Body of pancreas (tissue), 4 donors: Measurements from ENCODE around the gene UNC93B1.
A peak's percentile ranks its signal among the peaks of the same experiment; 100 is the strongest.

Source experiments
- CTCF ChIP-seq, 7 experiments: fragments of 450-650 bp in 4 of 7; fragments of 200-600 bp in 3 of 7; sonication (generic) in 3 of 7; IDR thresholded peaks; one replicate each; pipeline ENCODE4 v1.5.1; 2016 to 2019; ENCODE audit warnings: antibody characterized with exemption in 7 of 7
- POLR2A ChIP-seq, 3 donors: fragments of 450-650 bp; IDR thresholded peaks; one replicate each; pipeline ENCODE4 v1.6.1; 2016; ENCODE audit warnings: antibody characterized with exemption in 3 of 3, mild to moderate bottlenecking in 2 of 3

- TF ChIP-seq POLR2A (IDR thresholded peaks at IDR 0.05), result no peak
- peak in 4 of 7 experiments; percentile 20 to 31 (median 25) for TF ChIP-seq CTCF (IDR thresholded peaks at IDR 0.05)
Measured at GRCh38 chr11:68020575-68020974, 16.7 kb upstream of the UNC93B1 start.
